IPS-18a (cell line): ENCODE data around the gene CAMKMT.
A peak's percentile ranks its signal among the peaks of the same experiment; 100 is the strongest.

Experiments used
- H3K27ac ChIP-seq: one replicate; pipeline ENCODE4 v1.5.1; 2013; ENCODE audit warnings: low read length
- H3K27me3 ChIP-seq: one replicate; pipeline ENCODE4 v1.6.1; 2013; ENCODE audit warnings: mild to moderate bottlenecking, low read length; ENCODE audit not compliant: control insufficient read depth, insufficient read depth
- H3K36me3 ChIP-seq: one replicate; pipeline ENCODE4 v1.6.1; 2013; ENCODE audit warnings: low read depth, low read length; ENCODE audit not compliant: control insufficient read depth
- H3K4me1 ChIP-seq: one replicate; pipeline ENCODE4 v1.6.1; 2013; ENCODE audit warnings: low read depth, low read length; ENCODE audit not compliant: control insufficient read depth
- H3K4me3 ChIP-seq: one replicate; pipeline ENCODE4 v1.5.1; 2013; ENCODE audit warnings: low read length
- H3K9ac ChIP-seq: one replicate; pipeline ENCODE4 v1.6.1; 2013; ENCODE audit warnings: mild to moderate bottlenecking, low read length, moderate library complexity
- H3K9me3 ChIP-seq: one replicate; pipeline ENCODE4 v1.6.1; 2013; ENCODE audit warnings: low read depth, low read length; ENCODE audit not compliant: control insufficient read depth

The CAMKMT gene

DNA sequence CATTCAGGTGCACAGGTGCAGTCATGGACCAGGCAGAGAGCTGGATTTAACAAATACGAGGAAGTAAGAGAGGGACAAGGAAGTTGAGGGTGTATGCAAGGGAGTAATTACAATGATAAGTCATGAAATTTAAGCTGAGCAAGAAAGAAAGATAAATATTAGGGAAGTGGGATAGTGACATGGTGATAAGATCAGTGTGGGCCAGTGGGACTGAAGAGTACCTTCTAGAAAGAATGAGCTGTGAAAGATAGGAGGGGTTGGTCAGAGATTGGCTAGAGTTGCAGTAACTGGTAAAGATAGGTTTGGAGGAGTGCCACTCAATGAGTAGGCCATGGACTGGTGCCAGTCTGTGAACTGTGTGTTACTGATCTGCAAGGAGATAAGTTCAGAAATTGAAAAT is 378.9 kb downstream of the CAMKMT start:
- Histone ChIP-seq H3K9ac (no peak overlapping the region), H3K27me3 (no peaks in the 10 kb centered on the region), H3K9me3 (peaks cover 10% of the 10 kb centered on the region), H3K36me3 (no peaks in the 10 kb centered on the region), H3K4me3 (no peak overlapping the region), H3K4me1 (peaks cover 10% of the 10 kb centered on the region), H3K27ac (no peak overlapping the region)

DNA sequence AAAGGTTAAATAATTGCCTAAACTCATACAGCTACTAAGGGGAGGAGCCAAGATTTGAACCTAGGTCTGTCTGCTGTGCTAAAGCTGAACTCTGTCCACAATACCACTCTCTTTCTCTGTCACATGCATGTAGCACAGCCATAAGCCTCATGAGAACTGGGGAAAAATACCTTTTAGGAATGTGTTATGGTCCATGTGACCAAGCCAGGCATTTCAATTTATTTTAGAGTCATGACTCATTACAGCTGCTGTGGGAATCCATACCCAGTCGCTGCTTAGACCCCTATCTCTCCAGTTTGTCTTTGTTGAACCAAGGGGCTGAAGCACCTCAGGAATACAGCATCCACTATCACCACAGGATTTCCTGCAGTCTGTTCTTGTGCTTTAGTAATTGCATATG is 379.8 kb downstream of the CAMKMT start:
- H3K27ac ChIP-seq, result no peak overlapping the region
- no peak overlapping the region for H3K4me3 ChIP-seq
- no peaks in the 10 kb centered on the region for H3K27me3 ChIP-seq
- H3K4me1 ChIP-seq, result peaks cover 18% of the 10 kb centered on the region
- H3K9me3 ChIP-seq, result peaks cover 4% of the 10 kb centered on the region
- no peaks in the 10 kb centered on the region for H3K36me3 ChIP-seq
- H3K9ac ChIP-seq, result no peak overlapping the region

DNA sequence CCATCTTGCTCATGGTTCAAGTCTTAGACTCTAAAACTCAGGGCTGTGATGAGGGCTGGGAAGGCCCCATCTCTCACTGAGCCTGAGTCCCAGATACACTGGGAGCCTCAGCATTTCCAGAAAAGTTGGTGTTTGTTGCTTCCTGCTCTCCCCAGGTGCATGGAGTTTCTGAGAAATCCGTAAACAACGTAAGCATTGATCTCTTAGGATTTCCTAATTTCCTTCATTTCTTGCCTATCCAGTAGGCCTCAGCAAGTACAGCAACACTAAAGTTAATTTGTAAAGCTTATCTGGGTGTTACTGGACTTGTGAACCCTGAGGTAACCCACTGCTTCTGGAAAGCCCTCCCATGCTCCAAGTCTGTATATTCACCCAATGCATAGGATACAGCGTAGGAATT is 380.3 kb downstream of the CAMKMT start:
- Histone ChIP-seq H3K36me3 (no peaks in the 10 kb centered on the region), H3K27ac (no peak overlapping the region), H3K27me3 (no peaks in the 10 kb centered on the region), H3K4me1 (peaks cover 23% of the 10 kb centered on the region), H3K4me3 (no peak overlapping the region), H3K9ac (no peak overlapping the region), H3K9me3 (no peaks in the 10 kb centered on the region)

DNA sequence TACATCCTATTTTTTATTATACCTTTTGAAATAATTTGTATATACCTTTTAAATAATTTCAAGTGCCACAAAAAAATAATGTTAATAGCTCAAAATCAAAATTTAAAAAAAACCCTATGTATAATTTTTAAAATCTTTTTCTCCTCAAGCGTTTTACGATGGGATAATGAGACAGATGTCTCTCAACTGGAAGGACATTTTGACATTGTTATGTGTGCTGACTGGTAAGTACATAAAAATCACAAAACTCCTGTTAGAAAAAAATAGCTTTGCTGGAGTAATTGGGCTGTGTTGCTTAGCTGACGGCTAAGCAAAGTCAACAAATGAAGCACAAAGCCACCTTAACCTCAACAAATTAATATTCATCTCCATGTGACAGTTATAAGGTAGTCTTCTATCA is 381.7 kb downstream of the CAMKMT start:
- peaks cover 33% of the 10 kb centered on the region for H3K4me1 ChIP-seq
- H3K9me3 ChIP-seq, result no peaks in the 10 kb centered on the region
- no peaks in the 10 kb centered on the region for H3K27me3 ChIP-seq
- H3K27ac ChIP-seq, result no peak overlapping the region
- H3K9ac ChIP-seq, result no peak overlapping the region
- no peaks in the 10 kb centered on the region for H3K36me3 ChIP-seq
- H3K4me3 ChIP-seq, result no peak overlapping the region

DNA sequence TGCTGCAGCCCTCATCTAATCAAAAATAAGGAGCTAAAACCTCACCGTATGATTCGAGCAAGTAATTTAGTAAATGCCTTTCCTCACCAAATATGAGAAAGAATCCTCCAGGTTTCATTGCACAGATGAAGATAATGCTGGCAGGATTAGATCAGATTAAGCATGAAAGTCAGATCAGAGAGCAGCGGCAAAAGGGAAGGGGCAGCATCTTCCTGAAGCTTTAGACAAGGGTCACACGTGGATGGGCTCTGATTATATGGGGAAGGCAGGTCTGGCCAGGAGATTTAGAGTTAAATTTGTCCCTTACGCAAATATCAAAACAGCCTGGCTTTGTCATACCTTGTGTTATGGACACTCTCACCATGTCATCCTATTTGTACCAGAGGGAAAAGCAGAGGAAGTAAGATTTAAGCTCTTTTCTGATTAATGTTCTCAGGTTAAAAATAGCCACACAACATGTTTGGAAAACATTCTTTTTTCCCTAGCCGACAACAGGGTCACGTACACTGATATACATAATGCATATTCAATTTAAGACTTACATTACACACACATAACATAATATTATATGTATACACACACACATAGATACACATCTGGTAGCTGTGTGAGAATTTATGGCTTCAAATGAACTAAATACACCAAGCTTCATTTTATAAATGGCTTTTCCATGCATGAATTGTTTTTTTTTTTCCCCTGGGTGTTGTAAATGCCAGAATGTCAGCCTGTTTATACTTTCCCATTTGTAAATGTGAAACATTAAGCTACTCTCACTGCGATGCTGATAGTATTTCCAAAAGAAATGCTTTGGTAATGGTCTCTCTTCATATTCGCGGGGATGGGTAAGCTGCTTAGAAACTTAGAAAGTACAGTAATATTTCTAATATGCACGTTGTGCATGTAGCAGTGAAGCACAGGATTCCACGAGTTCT is 383.5 kb downstream of the CAMKMT start:
- Histone ChIP-seq H3K4me3 (no peak overlapping the region), H3K27me3 (no peaks in the 10 kb centered on the region), H3K27ac (no peak overlapping the region), H3K9ac (no peak overlapping the region), H3K9me3 (no peaks in the 10 kb centered on the region), H3K4me1 (peaks cover 33% of the 10 kb centered on the region), H3K36me3 (no peaks in the 10 kb centered on the region)

DNA sequence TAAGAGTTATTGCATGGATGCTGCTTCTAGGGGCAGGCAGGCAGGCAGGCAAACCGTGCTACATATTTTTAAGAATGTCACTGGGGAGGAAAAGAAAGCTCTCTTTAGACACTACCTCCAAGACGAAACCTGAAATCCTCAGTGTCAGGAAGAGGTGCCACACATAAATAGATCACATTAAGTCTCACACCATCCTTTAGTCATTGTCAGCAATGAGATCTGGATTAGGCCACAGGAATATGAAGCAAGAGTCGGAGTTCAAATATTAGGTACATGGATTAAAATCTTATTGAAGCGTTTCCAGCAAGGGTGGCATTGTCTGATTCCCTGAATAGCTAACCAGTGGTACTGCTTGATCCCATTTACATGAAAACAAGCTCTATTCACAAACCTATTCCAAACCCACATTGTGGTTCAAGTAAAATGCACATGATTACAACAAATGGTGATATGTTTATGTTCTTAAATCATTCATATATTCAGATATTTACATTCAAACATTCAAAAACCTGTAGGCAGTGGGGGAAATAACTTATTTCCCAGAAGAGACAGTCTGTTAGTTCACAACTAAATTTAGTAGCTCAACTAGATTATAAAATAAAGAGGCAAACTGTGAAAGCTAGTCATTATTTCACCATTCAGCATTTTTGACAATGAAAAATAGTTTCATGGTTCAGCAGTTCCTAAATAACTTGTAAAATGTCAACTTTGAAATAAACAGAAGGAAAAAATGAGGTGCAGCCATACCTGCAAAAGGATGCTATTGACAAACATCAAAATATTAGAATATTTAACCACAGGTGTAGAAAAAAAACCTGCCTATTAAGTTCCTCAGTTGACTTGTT is 384.4 kb downstream of the CAMKMT start:
- Histone ChIP-seq H3K4me3 (no peak overlapping the region), H3K4me1 (peaks cover 33% of the 10 kb centered on the region), H3K36me3 (no peaks in the 10 kb centered on the region), H3K9ac (no peak overlapping the region), H3K27me3 (no peaks in the 10 kb centered on the region), H3K9me3 (no peaks in the 10 kb centered on the region), H3K27ac (peak overlapping the region; percentile 10)

DNA sequence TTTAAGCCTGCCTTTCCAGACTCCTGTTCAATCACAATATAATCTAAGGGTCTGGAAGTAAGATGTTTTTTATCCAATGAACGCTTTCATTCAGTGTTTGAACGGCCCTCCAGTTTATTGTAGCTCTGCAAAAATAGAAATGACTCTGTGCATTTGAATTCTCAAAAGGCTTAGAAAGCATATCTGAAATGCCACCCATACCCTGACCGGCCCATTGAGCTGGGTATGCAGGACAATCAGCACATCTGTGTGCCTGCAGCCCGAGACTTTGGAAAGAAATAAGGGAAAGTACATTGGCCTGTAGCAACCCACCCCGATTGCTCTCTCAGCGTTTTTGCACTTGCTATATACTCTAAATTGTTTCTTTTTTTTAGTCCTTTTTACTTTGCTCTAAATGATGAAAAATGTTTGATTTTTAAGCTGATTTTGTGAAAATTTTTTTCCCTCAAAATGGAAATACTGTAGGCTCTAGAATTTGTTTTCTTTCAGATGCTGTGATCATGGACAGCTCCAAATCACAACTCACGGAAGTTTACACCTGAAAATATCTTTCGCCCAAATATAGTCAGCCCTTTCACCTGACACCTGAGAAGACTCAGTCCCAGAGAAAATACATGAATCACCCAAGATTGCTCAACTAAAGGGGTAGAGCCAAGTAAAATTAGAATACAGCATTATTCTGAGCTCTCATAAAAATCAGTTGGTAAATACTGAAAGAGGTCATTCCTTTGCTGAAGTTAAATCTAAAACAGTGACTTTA is 385.3 kb downstream of the CAMKMT start:
- Histone ChIP-seq H3K9ac (peak overlapping the region; percentile 16), H3K27me3 (no peaks in the 10 kb centered on the region), H3K4me1 (peaks cover 40% of the 10 kb centered on the region), H3K36me3 (no peaks in the 10 kb centered on the region), H3K27ac (no peak overlapping the region), H3K4me3 (no peak overlapping the region), H3K9me3 (no peaks in the 10 kb centered on the region)

DNA sequence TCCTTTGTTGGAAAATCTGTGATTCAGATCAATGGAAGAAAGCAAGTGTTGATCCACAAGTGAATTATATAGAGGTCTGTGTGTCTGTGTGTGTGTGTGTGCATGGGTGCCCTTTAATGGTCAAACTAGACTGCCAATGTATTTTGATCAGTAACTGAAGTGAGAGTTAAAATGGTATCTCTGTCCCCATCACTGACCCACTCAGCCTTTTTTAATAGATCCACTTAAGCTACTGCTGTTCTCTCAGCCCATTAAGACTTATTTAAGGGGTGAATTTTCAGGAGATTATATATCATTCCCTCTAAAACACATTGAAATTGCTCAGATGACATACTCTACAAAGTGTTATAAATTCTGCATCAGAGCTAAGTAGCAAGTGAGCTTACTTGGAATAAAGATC is 386.0 kb downstream of the CAMKMT start:
- H3K9ac ChIP-seq, result no peak overlapping the region
- peaks cover 41% of the 10 kb centered on the region for H3K4me1 ChIP-seq
- no peak overlapping the region for H3K4me3 ChIP-seq
- no peaks in the 10 kb centered on the region for H3K27me3 ChIP-seq
- H3K9me3 ChIP-seq, result no peaks in the 10 kb centered on the region
- H3K36me3 ChIP-seq, result no peaks in the 10 kb centered on the region
- H3K27ac ChIP-seq, result no peak overlapping the region

DNA sequence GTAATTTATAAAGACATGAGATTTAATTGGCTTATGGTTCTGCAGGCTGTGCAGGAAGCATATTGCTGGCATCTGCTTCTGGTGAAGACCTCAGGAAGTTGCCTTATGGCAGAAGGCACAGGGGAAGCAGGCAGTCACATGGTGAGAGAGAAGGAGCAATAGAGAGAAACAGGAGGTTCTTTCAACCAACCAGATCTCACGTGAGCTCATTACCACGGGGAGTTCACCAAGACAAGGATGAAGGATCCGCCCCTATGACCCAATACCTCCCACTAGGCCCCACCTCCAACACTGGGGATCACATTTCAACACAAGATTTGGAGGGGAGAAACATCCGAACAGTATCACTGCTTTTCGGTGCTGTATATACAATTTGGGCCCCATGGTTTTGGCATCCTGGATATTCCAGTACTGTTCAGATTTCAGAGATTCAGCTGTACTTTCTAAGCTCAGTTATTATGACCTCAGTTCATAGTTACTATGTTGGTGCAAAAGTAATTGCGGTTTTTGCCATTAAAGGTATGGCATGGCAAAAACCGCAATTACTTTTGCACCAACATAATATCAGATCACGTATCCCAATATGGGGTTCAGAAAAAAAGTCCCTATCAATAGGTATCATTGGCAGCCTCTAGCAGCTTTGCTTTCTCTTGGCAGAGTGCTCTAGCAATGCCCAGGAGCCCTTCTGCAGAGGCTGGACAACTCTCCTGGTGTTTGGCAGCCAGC is 390.2 kb downstream of the CAMKMT start:
- H3K4me3 ChIP-seq, result no peak overlapping the region
- no peaks in the 10 kb centered on the region for H3K27me3 ChIP-seq
- H3K9me3 ChIP-seq, result no peaks in the 10 kb centered on the region
- peaks cover 19% of the 10 kb centered on the region for H3K4me1 ChIP-seq
- no peaks in the 10 kb centered on the region for H3K36me3 ChIP-seq
- no peak overlapping the region for H3K27ac ChIP-seq
- H3K9ac ChIP-seq, result no peak overlapping the region

DNA sequence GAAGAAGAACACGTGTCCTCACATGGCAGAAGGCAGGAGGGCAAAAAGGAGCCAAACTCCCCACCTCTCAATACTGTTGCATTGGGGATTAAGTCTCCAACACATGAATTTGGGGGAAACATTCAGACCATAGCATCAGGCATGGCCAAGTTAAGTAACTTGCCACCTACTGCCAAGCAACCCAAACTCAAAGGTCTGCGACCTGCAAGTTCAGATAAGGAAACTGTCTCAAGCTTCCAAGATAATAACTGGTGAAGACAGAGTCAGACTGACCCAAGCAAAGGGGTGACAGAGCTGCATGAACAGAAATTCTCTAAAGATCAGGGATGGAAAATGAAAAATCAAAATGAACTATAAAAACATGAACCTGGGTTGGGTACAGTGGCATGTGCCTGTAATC is 391.0 kb downstream of the CAMKMT start:
- Histone ChIP-seq H3K4me1 (peaks cover 11% of the 10 kb centered on the region), H3K27me3 (no peaks in the 10 kb centered on the region), H3K4me3 (no peak overlapping the region), H3K9ac (no peak overlapping the region), H3K27ac (no peak overlapping the region), H3K36me3 (no peaks in the 10 kb centered on the region), H3K9me3 (no peaks in the 10 kb centered on the region)
